Measurements from ENCODE around the gene GFOD2. TPM values are rescaled to one million over a fixed set of nuclear protein-coding genes. Genes with fewer than 3 reads are reported as not detected.

Gene GFOD2
- total and polyA plus RNA-seq, 2 of the 13 experiments (the other 11 are each of a cell fraction or from before 2014, with no cell fraction given): 11.1 to 17.2 TPM

DNA sequence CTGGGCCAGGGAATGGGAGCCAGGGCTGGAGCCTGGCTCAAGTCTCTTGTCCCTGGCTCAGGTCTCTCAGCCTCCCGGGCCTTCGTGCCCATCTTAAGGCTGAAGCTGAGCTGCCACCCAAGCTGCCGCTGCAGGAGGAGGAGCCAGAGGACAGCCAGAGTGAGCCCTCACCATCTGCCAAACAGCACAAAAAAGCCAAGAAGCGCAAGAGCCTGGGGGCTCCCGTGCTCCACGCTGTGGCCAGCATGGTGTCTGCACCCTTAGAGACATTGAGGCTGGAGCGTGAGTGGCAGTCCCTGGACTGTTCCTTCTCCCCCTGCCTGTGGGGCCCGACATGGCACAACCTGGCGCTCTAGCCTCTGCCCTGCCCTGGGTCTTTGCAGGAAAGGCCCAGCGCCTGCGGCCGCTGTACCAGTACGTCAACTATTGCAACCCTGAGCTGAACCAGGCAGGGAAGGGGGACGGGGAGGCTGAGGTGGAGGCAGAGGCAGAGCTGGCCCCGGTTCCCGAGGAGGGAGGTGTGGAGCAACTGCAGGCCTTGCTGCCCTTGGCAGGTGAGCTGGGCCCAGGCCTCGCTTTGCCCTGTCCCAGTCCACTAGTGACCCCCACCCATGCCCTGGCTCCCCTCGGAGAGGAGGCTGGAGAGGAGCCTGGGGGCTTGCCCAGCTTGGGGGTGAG lies 51.2 kb downstream of the GFOD2 start (continued):
- no peak for TF ChIP-seq HNF4G (IDR thresholded peaks at IDR 0.05; ENCODE audit: borderline replicate concordance, low read depth, low read length)
- TF ChIP-seq HNF4G (CRISPR knock-in tag; IDR thresholded peaks at IDR 0.05; ENCODE audit: borderline replicate concordance, low read depth): no peak; the same call in none of the 2 replicates
- no peak for TF ChIP-seq ZFP82 (CRISPR knock-in tag; IDR thresholded peaks at IDR 0.05; ENCODE audit: borderline replicate concordance)
- TF ChIP-seq RFX3 (CRISPR knock-in tag; IDR thresholded peaks at IDR 0.05): no peak
- no peak for TF ChIP-seq ZNF468 (CRISPR knock-in tag; IDR thresholded peaks at IDR 0.05)
- TF ChIP-seq, protein P1, sequence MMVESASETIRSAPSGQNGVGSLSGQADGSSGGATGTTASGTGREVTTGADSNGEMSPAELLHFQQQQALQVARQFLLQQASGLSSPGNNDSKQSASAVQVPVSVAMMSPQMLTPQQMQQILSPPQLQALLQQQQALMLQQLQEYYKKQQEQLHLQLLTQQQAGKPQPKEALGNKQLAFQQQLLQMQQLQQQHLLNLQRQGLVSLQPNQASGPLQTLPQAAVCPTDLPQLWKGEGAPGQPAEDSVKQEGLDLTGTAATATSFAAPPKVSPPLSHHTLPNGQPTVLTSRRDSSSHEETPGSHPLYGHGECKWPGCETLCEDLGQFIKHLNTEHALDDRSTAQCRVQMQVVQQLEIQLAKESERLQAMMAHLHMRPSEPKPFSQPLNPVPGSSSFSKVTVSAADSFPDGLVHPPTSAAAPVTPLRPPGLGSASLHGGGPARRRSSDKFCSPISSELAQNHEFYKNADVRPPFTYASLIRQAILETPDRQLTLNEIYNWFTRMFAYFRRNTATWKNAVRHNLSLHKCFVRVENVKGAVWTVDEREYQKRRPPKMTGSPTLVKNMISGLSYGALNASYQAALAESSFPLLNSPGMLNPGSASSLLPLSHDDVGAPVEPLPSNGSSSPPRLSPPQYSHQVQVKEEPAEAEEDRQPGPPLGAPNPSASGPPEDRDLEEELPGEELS (CRISPR knock-in tag; IDR thresholded peaks at IDR 0.05): peak; percentile 57; the same call in 1 of the 2 replicates
- TF ChIP-seq TEF (CRISPR knock-in tag; IDR thresholded peaks at IDR 0.05): no peak
- TF ChIP-seq ZNF781 (CRISPR knock-in tag; IDR thresholded peaks at IDR 0.05; ENCODE audit: borderline replicate concordance, not compliant biosample characterization): peak; percentile 72
- TF ChIP-seq ZFY (CRISPR knock-in tag; IDR thresholded peaks at IDR 0.05): peak; percentile 65; the same call in 1 of the 2 replicates
- no peak for TF ChIP-seq HHEX (CRISPR knock-in tag; IDR thresholded peaks at IDR 0.05)
- TF ChIP-seq KLF13 (CRISPR knock-in tag; IDR thresholded peaks at IDR 0.05): no peak
- TF ChIP-seq, protein P2, sequence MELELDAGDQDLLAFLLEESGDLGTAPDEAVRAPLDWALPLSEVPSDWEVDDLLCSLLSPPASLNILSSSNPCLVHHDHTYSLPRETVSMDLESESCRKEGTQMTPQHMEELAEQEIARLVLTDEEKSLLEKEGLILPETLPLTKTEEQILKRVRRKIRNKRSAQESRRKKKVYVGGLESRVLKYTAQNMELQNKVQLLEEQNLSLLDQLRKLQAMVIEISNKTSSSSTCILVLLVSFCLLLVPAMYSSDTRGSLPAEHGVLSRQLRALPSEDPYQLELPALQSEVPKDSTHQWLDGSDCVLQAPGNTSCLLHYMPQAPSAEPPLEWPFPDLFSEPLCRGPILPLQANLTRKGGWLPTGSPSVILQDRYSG (CRISPR knock-in tag; IDR thresholded peaks at IDR 0.05): no peak
- peak; percentile 85; the same call in 1 of the 2 replicates for TF ChIP-seq MEF2D (CRISPR knock-in tag; IDR thresholded peaks at IDR 0.05)
- TF ChIP-seq ZNF879 (CRISPR knock-in tag; IDR thresholded peaks at IDR 0.05): no peak
- TF ChIP-seq ZNF546 (CRISPR knock-in tag; conservative IDR thresholded peaks at IDR 0.05): no peak; the same call in 1 of the 2 replicates
- peak; percentile 69; the same call in 1 of the 2 replicates for TF ChIP-seq ISL2 (CRISPR knock-in tag; IDR thresholded peaks at IDR 0.05)
- no peak for TF ChIP-seq EED (CRISPR knock-in tag; IDR thresholded peaks at IDR 0.05)
- no peak for TF ChIP-seq TSC22D2 (CRISPR knock-in tag; IDR thresholded peaks at IDR 0.05; ENCODE audit: borderline replicate concordance)
- TF ChIP-seq ZNF7 (CRISPR knock-in tag; IDR thresholded peaks at IDR 0.05): no peak
- TF ChIP-seq, protein P3, sequence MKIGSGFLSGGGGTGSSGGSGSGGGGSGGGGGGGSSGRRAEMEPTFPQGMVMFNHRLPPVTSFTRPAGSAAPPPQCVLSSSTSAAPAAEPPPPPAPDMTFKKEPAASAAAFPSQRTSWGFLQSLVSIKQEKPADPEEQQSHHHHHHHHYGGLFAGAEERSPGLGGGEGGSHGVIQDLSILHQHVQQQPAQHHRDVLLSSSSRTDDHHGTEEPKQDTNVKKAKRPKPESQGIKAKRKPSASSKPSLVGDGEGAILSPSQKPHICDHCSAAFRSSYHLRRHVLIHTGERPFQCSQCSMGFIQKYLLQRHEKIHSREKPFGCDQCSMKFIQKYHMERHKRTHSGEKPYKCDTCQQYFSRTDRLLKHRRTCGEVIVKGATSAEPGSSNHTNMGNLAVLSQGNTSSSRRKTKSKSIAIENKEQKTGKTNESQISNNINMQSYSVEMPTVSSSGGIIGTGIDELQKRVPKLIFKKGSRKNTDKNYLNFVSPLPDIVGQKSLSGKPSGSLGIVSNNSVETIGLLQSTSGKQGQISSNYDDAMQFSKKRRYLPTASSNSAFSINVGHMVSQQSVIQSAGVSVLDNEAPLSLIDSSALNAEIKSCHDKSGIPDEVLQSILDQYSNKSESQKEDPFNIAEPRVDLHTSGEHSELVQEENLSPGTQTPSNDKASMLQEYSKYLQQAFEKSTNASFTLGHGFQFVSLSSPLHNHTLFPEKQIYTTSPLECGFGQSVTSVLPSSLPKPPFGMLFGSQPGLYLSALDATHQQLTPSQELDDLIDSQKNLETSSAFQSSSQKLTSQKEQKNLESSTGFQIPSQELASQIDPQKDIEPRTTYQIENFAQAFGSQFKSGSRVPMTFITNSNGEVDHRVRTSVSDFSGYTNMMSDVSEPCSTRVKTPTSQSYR (CRISPR knock-in tag; IDR thresholded peaks at IDR 0.05; ENCODE audit: borderline replicate concordance): peak; percentile 42; the same call in 1 of the 2 replicates
- no peak for TF ChIP-seq PLRG1 (conservative IDR thresholded peaks at IDR 0.05)
- TF ChIP-seq, protein P4, sequence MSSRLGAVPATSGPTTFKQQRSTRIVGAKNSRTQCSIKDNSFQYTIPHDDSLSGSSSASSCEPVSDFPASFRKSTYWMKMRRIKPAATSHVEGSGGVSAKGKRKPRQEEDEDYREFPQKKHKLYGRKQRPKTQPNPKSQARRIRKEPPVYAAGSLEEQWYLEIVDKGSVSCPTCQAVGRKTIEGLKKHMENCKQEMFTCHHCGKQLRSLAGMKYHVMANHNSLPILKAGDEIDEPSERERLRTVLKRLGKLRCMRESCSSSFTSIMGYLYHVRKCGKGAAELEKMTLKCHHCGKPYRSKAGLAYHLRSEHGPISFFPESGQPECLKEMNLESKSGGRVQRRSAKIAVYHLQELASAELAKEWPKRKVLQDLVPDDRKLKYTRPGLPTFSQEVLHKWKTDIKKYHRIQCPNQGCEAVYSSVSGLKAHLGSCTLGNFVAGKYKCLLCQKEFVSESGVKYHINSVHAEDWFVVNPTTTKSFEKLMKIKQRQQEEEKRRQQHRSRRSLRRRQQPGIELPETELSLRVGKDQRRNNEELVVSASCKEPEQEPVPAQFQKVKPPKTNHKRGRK (CRISPR knock-in tag; IDR thresholded peaks at IDR 0.05): no peak
- TF ChIP-seq FOSL1 (CRISPR knock-in tag; IDR thresholded peaks at IDR 0.05; ENCODE audit: borderline replicate concordance): no peak
